GM12874 (cell line): ENCODE data around the gene RPL7A.
A peak's percentile ranks its signal among the peaks of the same experiment; 100 is the strongest.

Experiments used
- TF ChIP-seq, protein P1 (sequence below): IDR thresholded peaks from 2 replicates; pipeline ENCODE4 v1.5.1; 2011; ENCODE audit warnings: low read depth, mild to moderate bottlenecking, control low read depth, low read length, moderate library complexity; ENCODE audit not compliant: insufficient read depth

RPL7A gene

GRCh38 chr9:133353548-133353947 lies 5.5 kb downstream of the RPL7A start:
- TF ChIP-seq, protein P1, sequence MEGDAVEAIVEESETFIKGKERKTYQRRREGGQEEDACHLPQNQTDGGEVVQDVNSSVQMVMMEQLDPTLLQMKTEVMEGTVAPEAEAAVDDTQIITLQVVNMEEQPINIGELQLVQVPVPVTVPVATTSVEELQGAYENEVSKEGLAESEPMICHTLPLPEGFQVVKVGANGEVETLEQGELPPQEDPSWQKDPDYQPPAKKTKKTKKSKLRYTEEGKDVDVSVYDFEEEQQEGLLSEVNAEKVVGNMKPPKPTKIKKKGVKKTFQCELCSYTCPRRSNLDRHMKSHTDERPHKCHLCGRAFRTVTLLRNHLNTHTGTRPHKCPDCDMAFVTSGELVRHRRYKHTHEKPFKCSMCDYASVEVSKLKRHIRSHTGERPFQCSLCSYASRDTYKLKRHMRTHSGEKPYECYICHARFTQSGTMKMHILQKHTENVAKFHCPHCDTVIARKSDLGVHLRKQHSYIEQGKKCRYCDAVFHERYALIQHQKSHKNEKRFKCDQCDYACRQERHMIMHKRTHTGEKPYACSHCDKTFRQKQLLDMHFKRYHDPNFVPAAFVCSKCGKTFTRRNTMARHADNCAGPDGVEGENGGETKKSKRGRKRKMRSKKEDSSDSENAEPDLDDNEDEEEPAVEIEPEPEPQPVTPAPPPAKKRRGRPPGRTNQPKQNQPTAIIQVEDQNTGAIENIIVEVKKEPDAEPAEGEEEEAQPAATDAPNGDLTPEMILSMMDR = no peak

DNA sequence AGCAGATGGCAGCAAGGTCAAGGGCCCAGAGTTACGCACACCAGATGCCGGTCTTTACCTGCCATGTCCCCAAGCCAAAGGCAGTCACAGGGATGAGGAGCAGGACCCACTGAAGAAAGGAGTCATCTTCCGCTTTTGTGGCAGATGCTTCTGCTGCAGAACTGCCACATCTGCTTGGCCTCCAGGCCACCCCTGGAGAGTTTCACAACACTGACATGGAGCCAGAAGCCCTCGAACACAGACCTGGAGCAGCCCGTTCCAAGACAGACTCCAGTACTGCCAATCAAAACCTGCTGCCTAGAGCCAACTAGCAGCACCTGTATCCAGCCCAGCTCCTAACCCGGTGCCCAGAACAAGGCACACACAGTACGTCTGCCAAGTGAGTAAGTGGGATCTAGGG lies 6.7 kb downstream of the RPL7A start:
- TF ChIP-seq, protein P1 = no peak

GRCh38 chr9:133355881-133356357 lies 7.9 kb downstream of the RPL7A start:
- TF ChIP-seq, protein P1 = 0 out of 2 replicates have a peak, but pooled peaks have one; percentile 6

GRCh38 chr9:133356391-133357091 lies 8.5 kb downstream of the RPL7A start, which contains the start of the genes SURF1 and SURF2:
TSS of gene SURF1 (minus strand) at chr9:133356487. CDS start at chr9:133356453, 34 bp downstream.
TSS of gene SURF2 (plus strand) at chr9:133356550. CDS start at chr9:133356593, 43 bp downstream.
- TF ChIP-seq, protein P1 = 0 out of 2 replicates have a peak, but pooled peaks have one; percentile 21

GRCh38 chr9:133357656-133358055 lies 9.6 kb downstream of the RPL7A start:
- TF ChIP-seq, protein P1 = no peak

DNA sequence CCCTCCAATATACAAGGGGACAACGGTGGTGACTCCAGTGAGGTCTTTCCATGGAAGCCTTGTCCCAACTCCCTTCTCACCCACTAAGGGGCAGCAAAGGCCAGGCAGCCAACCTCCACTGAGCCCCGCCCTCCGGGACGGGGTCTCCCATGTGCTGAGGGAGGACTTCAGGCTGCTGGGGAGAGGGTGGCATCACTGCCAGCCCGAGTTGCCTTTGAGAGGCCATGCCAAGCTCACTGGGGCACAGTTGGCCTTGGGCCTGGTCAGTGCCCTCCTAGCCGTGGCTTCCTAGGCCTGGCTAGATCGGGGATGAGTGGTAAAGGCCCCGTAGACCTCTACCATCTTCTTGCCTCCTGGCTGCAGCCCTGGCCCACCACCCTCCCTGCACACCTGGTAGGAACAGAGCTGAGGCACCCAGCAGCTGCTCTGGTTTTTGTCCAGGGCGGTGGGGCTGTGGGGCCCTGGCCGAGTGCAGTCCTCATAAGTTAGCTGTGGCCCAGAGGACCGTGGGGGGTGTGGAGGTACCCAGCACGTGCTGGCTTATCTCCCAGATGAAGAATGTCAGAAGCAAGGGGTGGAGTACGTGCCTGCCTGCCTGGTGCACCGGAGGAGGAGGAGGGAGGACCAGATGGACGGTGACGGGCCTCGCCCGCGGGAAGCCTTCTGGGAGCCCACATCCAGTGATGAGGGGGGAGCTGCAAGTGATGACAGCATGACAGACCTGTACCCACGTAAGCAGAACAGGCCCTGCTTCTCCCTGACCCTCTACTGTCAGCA lies 11.6 kb downstream of the RPL7A start:
- TF ChIP-seq, protein P1 = 0 out of 2 replicates have a peak, but pooled peaks have one; percentile 15
